Islet precursor cell (in vitro differentiated cells): ENCODE data around the gene ISCU.

Experiments
- DNase-seq: peaks from one replicate; pipeline ENCODE4 v3.0.0-alpha.2; 2018

The ISCU gene

GRCh38 chr12:108592033-108592909, 29.9 kb downstream of the ISCU start:
- no peak for DNase-seq

GRCh38 chr12:108594323-108594903, 32.0 kb downstream of the ISCU start:
- DNase-seq: no peak

- no peak for DNase-seq
Measured at GRCh38 chr12:108594960-108595710, 32.7 kb downstream of the ISCU start.

- no peak for DNase-seq
Measured at GRCh38 chr12:108595711-108596647, 33.6 kb downstream of the ISCU start.

- no peak for DNase-seq
Measured at GRCh38 chr12:108596854-108597558, 34.6 kb downstream of the ISCU start.

- no peak for DNase-seq
Measured at GRCh38 chr12:108597559-108598471, 35.4 kb downstream of the ISCU start, which contains the start of gene TMEM119. Gene TMEM119, minus strand, starts transcription at chr12:108598084. Its CDS starts 5,701 bp downstream, at chr12:108592383.

- no peak for DNase-seq
Measured at GRCh38 chr12:108598553-108599250, 36.3 kb downstream of the ISCU start.

GRCh38 chr12:108599541-108599940, 37.1 kb downstream of the ISCU start:
- no peak for DNase-seq

- no peak for DNase-seq
Measured at GRCh38 chr12:108599948-108600701, 37.7 kb downstream of the ISCU start.

- DNase-seq: no peak
Measured at GRCh38 chr12:108600702-108601007, 38.3 kb downstream of the ISCU start.

- DNase-seq: no peak
Measured at GRCh38 chr12:108602209-108602705, 39.9 kb downstream of the ISCU start.

GRCh38 chr12:108602976-108603704, 40.7 kb downstream of the ISCU start:
- no peak for DNase-seq

GRCh38 chr12:108603743-108604142, 41.3 kb downstream of the ISCU start:
- DNase-seq: no peak

GRCh38 chr12:108604208-108604941, 42.0 kb downstream of the ISCU start:
- DNase-seq: no peak

GRCh38 chr12:108605000-108605689, 42.7 kb downstream of the ISCU start:
- DNase-seq: no peak

- DNase-seq: no peak
Measured at GRCh38 chr12:108605690-108606406, 43.5 kb downstream of the ISCU start.
